CD4-positive, alpha-beta T cell treated with Interleukin-15 for 4 hours (primary cell): ENCODE data around the gene ZNF300.
"Not testable (repeated sequence)": the region's sequence is repeated elsewhere in the genome, so short reads cannot be mapped to it uniquely, and the experiment has no call there.

Experiments used
- DNase-seq: peaks from one replicate; pipeline ENCODE4 v3.0.0-alpha.2; 2020; ENCODE audit warnings: low spot score

Gene ZNF300

DNA sequence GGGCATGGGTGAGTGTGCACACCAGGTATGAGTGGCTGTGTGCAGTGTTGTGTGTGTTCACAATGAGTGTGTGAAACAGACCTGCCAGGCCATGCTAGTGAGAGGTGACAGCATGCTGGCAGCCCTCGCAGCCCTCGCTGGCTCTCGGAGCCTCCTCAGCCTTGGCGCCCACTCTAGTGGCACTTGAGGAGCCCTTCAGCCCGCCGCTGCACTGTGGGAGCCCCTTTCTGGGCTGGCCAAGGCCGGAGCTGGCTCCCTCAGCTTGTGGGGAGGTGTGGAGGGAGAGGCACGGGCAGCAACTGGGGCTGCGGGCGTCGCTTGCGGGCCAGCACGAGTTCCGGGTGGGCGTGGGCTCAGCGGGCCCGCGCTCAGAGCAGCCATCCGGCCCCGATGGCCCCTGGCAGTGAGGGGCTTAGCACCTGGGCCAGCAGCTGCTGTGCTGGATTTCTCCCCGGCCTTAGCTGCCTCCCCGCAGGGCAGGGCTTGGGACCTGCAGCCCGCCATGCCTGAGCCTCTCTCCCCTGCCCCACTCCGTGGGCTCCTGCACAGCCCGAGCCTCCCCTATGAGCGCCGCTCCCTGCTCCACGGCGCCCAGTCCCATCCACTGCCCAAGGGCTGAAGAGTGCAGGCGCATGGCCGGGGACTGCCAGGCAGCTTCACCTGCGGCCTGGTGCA is 59.5 kb downstream of the ZNF300 start:
- not testable (repeated sequence) for DNase-seq
